Activated naive CD4-positive, alpha-beta T cell treated with Interleukin-2 at 50 U/mL for 16 hours (primary cell): ENCODE measurements around the gene SLIT3.
"Not testable (repeated sequence)": the region's sequence is repeated elsewhere in the genome, so short reads cannot be mapped to it uniquely, and the experiment has no call there.

Experiments
- DNase-seq: peaks from one replicate; pipeline ENCODE4 v3.0.0-alpha.2; 2020

Gene SLIT3

GRCh38 chr5:169216866-169217265 lies 84.1 kb downstream of the SLIT3 start:
- DNase-seq: no peak

DNA sequence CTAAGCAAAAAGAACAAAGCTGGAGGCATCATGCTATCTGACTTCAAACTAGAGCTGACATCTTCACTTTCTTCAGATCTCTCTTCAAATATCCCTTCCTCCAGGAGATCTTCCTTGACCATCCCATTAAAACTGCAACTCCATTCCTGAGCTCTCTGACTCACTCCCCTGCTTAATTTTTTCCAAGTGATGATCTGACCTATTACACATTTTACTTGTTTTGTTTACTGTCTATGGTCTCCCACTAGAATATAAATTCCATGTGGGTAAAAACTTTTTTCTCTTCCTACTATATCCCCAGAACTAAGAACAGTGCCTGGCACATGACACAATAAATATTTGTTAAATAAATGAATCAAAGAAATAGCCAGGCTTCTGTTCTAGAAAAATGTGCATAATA lies 87.5 kb downstream of the SLIT3 start:
- DNase-seq: no peak

GRCh38 chr5:169211761-169212160 lies 89.2 kb downstream of the SLIT3 start:
- DNase-seq: not testable (repeated sequence)

GRCh38 chr5:169204788-169205400 lies 96.0 kb downstream of the SLIT3 start:
- DNase-seq: no peak

DNA sequence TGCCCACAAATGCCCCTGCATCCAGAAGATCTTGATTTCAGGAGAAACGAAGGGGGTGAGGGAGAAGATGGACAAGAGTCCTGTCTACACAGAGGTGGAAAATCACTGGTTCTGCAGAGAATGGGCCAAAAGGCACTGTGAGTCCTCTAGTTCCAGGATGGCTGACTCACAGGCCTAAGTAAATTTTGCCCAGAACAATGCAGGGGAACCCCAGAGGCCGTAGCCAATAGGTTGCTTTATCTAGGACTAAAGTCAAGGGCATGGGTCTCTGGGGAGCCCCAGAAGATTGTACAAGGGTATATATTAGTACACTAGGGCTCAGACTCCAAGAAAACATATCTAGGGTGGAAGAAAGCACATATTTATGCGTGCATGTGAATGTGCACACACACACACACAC lies 98.0 kb downstream of the SLIT3 start:
- DNase-seq: no peak

DNA sequence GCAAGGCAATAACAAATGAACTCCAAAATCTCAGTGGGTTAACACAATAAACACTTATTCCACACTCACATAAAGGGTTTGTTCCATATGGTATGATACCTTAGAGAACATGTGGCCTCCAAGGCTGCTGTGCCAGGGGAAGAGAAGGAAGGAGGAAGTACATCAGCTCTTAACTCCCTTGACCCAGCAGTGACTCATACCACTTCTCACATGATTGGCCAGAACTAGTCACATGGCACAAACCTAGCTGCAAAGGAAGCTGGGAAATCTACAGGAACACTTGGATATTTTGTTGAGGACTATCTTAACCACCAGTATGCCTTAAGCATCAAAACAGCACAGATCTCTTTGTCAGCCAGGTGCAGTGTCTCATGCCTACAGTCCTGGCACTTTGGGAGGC lies 99.3 kb downstream of the SLIT3 start:
- DNase-seq: no peak

DNA sequence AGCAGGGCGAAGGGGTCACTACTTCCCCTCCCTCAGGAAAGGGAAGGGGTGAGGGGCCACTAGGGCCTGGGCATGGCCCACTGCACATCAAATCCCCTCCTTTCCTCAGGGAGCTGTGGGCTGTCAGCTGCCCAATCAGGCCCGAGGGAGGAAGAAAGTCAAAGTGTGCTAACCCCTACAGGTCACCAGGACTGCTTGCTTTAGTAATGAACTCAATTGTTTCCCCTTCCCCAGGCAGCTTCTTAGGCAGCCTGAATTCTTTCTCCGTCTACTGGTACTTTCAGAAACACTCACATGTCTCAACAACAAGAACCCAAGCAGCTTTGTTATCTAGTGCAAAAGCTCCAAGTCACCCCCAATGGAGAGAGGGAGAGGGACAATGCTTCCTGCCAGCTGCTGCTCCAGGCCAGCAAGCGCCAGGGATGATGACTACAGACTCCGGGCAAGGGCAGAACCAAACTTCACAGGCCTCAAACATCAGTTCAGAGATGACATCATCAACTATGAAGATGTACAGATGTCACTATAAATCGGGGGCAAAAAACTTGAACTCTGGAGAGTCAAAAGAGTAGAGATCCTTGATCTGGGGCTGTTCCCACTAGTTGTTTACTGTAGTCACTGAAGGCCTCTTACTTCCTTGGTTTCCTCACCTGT lies 100.7 kb downstream of the SLIT3 start:
- DNase-seq: no peak

DNA sequence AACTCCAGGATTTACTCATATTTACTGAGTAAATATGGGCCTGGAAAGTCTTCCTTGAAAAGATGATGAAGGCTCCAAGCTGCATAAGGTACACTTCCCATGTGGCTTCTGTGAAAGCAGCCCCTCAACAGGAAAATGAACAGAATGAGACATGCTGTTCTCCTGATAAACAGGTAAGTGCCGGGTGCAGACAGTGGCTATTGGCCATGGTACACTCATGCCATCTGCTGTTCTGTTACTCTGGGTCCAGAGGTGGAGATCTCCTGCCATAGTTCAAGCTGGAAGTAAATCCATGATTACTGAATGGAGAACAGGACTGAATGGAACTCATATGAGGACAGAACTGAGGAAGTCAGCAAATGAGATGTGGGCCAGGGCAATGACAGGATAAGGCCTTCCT lies 103.6 kb downstream of the SLIT3 start:
- DNase-seq: no peak

DNA sequence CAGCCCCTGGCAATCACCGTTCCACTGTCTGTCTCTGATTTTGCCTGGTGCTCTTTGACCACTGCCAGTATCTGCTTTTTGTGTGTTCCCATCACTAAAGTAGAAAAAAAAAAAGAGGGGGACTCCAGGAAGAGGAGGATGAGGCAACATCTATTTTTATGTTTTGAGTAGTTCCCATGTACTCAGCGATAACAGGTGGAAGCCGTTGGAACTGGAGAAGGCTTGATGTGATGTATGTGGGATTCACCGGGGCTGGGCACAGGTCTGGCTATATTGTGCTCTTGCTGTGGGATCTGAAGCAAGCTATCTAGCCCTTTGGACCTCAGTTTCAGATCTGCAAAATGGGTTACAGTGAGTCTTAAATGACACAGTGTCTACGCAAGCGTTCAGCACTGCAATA lies 104.9 kb downstream of the SLIT3 start:
- no peak for DNase-seq

DNA sequence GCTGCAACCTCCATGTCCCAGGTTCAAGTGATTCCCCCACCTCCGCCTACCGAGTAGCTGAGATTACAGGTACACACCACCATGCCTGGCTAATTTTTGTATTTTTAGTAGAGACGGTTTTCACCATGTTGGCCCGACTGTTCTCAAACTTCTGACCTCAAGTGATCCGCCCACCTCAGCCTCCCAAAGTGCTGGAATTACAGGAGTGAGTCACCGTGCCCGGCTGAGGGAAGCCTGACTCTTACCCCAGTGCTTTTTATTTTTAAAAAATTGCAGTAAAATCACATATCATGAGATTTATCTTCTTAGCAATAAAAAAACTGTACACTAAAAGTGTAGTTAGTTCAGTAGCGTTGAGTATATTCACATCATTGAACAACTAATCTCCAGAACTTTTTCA lies 105.3 kb downstream of the SLIT3 start:
- DNase-seq: no peak

DNA sequence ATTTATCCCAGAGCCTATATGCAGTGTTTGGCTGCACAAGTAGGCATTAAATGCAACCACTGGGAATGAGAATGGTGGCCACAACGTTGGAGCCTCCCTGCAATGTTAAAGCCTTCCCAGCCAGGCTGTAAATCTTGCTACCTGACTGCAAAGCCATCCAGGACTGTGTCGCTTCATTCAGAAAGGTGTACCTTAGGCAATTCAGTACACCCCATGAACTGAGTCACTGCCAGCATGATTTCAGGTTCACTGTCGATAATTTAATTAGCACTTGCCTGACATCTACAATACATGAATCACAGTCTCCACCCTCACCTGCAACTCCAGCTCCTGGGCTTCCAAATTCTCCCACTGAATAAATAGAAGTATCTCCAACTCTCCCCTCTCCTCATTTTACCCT lies 108.4 kb downstream of the SLIT3 start:
- no peak for DNase-seq

DNA sequence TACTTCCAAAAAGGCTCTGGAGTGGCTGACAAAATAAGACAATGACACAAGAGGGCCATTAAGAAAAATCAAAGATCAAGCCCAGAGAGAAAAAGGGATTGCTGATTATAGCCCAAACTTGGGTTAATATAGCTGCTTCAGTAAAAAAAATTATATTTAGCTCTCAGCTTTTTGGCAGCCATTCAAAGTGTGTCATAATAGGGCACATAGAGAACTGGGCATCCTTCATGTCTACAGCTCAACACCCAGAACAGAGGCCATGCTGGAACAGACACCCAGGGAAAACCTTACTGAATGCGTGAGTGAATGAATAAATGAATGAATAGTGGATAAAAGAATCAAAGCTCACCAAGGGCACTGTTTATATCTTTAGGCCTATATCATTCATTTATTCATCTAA lies 110.1 kb downstream of the SLIT3 start:
- DNase-seq: no peak

- no peak for DNase-seq
Measured at GRCh38 chr5:169185626-169186025, 115.3 kb downstream of the SLIT3 start.

DNA sequence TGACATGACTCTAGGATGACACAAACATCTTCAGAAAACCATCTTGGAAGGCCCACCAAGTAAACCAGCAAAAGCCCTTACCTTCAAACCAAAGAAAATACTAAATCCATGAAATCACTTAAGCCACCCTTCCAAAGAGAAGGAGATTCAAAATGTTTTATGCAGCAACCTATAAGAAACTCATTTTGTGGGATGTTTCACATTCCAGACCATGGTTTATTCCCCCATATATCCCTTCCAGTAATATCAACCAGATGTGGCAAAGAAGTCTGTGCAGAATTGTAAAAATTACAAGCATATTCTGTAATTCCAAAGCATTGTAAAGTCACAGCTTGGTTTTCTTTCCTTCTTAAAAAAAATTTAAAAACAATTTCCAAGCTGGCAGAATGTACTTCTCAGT lies 117.4 kb downstream of the SLIT3 start:
- DNase-seq: no peak

DNA sequence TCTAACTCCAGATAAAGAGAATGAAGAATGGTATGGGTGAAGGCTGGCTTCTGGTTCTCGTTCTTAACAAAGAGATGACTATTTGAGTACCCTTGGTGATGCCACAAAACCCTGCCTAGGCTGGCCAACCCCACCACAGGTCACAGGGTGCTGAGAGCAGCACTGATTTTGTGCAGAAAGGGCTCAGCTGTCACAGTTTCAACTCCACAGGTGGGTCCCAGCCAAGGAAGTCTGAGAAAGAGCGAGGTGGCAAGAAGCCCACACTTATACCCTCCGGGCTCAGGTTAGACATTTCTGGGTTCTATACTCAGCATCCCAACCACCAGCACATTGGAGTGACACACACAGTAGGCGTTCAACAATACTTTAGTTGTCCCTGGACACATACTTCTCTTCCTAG lies 118.1 kb downstream of the SLIT3 start:
- DNase-seq: no peak

- DNase-seq: no peak
Measured at GRCh38 chr5:169181814-169182213, 119.1 kb downstream of the SLIT3 start.

DNA sequence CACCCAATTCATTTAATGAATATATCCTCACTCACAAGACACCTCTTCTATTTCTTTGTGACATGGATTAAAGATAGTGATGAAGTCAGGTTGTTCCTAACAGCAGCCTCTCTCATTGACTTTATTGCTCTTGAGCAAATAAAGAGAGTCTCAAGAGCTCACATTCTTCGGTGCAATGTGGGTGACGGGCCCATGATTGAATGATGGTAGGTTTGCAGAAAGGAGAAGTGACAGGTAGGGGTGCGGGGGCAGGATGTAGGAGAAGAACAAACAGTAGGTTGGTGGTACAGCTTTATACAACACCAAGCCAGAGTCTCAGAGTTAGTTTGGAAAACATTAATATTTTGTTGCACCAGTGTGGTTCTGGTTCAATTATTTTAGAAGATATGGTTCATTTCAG lies 122.2 kb downstream of the SLIT3 start:
- DNase-seq: no peak

DNA sequence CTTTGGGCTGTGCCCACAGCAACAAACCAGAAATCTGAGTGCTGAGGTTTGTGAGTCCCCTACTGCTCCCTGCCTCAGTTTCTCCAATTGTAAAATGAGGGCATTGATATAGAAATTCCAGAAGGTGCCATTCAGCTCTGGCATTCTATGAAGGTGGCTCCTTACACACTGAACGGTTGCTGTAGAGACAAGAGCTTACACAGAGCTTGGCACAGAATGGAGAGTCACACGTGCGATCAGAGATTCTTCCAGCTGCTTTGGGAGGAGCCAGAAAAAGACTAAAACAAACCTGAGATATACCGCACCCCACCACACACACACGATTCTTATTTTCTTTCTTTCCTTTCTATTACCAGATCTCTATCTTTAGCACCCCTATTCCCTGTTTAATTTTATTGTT lies 122.7 kb downstream of the SLIT3 start:
- no peak for DNase-seq

DNA sequence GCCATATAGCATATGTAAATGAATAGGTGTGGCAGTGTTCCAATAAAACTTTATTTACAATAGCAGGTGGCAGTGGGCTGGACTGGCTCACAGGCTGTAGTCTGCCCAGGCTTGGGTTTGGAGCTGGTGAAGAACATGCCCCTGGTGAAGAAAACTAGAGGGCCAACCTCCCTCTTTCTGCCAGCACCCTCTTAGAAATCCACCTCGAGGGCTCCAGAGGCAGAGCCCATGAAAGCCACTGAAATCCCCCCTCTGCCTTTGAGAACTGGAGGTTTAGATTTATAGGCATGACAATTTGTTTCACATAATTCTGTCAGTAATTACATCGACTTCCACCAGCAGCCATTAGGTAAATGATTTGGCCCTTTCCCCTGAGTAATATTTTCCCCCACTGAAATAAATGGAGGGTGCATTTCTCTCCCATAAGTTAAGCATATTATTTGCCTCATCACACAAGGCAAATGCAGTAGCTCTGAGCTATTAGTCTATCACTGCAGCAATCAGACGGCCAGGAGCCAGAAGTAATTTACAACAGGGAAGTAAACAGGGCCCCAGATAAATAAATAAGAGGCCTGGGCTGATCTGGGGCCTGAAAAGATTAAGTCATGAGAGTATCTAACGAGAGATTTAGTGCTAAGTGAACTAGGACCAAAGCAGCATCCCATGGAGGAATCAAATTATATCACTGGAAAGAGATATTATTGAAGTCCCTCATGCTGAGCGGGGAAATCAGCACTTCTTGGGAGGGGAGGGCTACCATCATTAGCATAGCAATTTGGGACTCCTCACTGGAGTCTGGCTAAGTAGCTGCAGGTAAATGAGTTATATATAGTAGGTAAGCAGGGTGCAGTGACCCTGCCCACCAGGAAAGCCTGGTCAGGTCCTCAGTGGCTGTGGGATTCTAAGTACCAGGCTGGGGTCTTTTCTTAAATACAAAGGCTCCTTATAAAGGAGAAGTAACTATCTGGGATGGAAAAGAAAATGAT lies 123.9 kb downstream of the SLIT3 start:
- DNase-seq: no peak

- no peak for DNase-seq
Measured at GRCh38 chr5:169175733-169176132, 125.2 kb downstream of the SLIT3 start.

DNA sequence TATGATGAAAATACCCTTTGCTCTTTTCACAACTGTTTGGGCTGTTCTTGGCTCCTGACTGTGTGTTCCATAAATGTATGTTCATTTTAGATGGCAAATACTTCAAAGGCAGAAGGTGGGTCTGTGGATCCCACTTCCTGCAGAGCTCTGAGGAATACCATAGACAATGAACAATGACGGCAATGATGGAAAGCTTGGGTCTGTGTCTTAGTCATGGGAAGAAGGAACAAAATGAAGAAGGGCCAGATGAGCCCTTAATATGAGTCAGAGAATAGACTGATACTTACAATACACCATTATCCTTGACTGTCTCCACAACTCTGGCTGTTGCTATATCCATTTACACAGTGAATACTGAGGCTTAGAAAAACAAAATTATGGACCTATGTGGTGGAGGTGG lies 126.0 kb downstream of the SLIT3 start:
- DNase-seq: no peak

DNA sequence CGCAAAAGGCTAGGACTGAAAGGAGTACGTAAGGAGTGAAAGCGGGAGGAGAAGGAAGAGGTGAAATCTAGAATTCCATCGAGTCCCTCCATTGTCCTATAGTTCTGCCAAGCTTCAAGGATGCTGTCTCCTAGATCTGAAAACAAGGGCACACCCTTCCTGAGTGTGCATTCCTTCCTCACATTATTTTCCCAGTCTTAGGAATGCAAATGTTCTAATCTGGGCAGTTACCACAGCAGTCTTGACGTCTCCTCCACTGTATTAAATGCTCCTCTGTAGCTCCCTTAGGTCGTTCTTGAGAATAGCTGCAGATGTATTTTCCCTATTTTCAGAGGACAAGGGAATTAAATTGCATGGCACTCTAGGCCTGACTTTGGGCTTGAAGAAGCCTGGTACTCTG lies 127.6 kb downstream of the SLIT3 start:
- DNase-seq: no peak

DNA sequence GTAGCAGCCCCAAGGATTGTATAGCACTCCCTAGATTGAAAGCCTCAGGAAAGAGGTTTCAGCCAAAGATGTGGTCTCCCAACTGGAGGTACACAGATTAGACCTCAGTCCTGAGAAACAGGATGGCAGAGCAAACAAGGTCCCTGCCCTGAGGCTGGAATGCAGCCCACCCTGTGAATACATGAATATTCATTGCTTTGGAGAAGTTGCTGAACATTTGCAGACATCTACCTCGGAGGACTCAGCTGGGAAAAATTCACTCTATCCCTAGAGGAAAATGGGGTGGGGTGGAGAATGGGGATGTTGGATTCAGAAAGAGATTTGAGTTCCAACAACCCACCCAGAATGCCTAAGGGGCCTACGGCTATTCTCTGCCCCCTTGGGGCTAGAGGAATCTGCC lies 129.4 kb downstream of the SLIT3 start:
- DNase-seq: no peak

GRCh38 chr5:169169783-169170182 lies 131.2 kb downstream of the SLIT3 start:
- DNase-seq: no peak
